NT2/D1 (cell line): ENCODE results near the gene TMOD1.

Experiments used
- DNase-seq: peaks from one replicate; pipeline ENCODE4 v3.0.0-alpha.2; 2011; ENCODE audit warnings: low read depth, low spot score
- H3K27me3 ChIP-seq: 2 replicates; pipeline ENCODE4 v1.6.0; 2011; ENCODE audit warnings: mild to moderate bottlenecking; ENCODE audit not compliant: insufficient read length, insufficient read depth
- H3K36me3 ChIP-seq: 2 replicates; pipeline ENCODE4 v1.6.1; 2011; ENCODE audit warnings: mild to moderate bottlenecking, low read length, mixed read lengths; ENCODE audit not compliant: insufficient read depth, insufficient read length
- H3K4me1 ChIP-seq: 2 replicates; pipeline ENCODE4 v1.5.1; 2011; ENCODE audit not compliant: insufficient read depth, insufficient read length
- H3K4me3 ChIP-seq: 2 replicates; pipeline ENCODE4 v1.5.1; 2011; ENCODE audit warnings: low read depth; ENCODE audit not compliant: insufficient read length
- H3K9ac ChIP-seq: 2 replicates; pipeline ENCODE4 v1.6.0; 2011; ENCODE audit warnings: low read depth; ENCODE audit not compliant: insufficient read length
- H3K9me3 ChIP-seq: 2 replicates; pipeline ENCODE4 v1.5.1; 2011; ENCODE audit warnings: mild to moderate bottlenecking, low read length; ENCODE audit not compliant: insufficient read depth
- SUZ12 ChIP-seq: IDR thresholded peaks from 2 replicates; pipeline ENCODE4 v1.6.1; 2011; ENCODE audit not compliant: insufficient read length, insufficient read depth; ENCODE audit errors: extremely low read depth
- YY1 ChIP-seq: IDR thresholded peaks from 2 replicates; pipeline ENCODE4 v1.6.1; 2011; ENCODE audit not compliant: insufficient read length, insufficient read depth
- ZNF274 ChIP-seq: IDR thresholded peaks from 2 replicates; pipeline ENCODE4 v1.6.1; 2011; ENCODE audit warnings: mild to moderate bottlenecking, low read depth, low read length

Gene TMOD1

GRCh38 chr9:97505845-97506244 is 4.4 kb downstream of the TMOD1 start:
- H3K9me3 ChIP-seq, result no peaks in the 10 kb centered on the region
- DNase-seq, result no peak
- TF ChIP-seq SUZ12, result no peak
- no peak for TF ChIP-seq ZNF274
- TF ChIP-seq YY1, result no peak
- peaks cover 7% of the 10 kb centered on the region for H3K4me1 ChIP-seq
- no peak overlapping the region for H3K4me3 ChIP-seq
- peaks cover 49% of the 10 kb centered on the region for H3K27me3 ChIP-seq
- H3K36me3 ChIP-seq, result no peaks in the 10 kb centered on the region
- no peak overlapping the region for H3K9ac ChIP-seq

- Histone ChIP-seq H3K36me3 (no peaks in the 10 kb centered on the region), H3K4me3 (no peak overlapping the region), H3K4me1 (peaks cover 7% of the 10 kb centered on the region), H3K9ac (no peak overlapping the region), H3K9me3 (no peaks in the 10 kb centered on the region), H3K27me3 (peaks cover 45% of the 10 kb centered on the region)
- TF ChIP-seq SUZ12 (no peak), YY1 (no peak), ZNF274 (no peak)
- DNase-seq, result no peak
Measured at GRCh38 chr9:97506306-97506705, 4.8 kb downstream of the TMOD1 start.

GRCh38 chr9:97506787-97507186 is 5.3 kb downstream of the TMOD1 start:
- no peak for DNase-seq
- Histone ChIP-seq H3K9me3 (no peaks in the 10 kb centered on the region), H3K36me3 (no peaks in the 10 kb centered on the region), H3K4me1 (peaks cover 7% of the 10 kb centered on the region), H3K27me3 (peaks cover 42% of the 10 kb centered on the region), H3K4me3 (no peak overlapping the region), H3K9ac (no peak overlapping the region)
- no peak for TF ChIP-seq ZNF274
- TF ChIP-seq SUZ12, result no peak
- no peak for TF ChIP-seq YY1

- Histone ChIP-seq H3K36me3 (no peaks in the 10 kb centered on the region), H3K9ac (no peak overlapping the region), H3K4me1 (peaks cover 6% of the 10 kb centered on the region), H3K4me3 (no peak overlapping the region), H3K9me3 (no peaks in the 10 kb centered on the region), H3K27me3 (peaks cover 35% of the 10 kb centered on the region)
- no peak for DNase-seq
- no peak for TF ChIP-seq ZNF274
- TF ChIP-seq YY1, result no peak
- TF ChIP-seq SUZ12, result no peak
Measured at GRCh38 chr9:97507428-97507984, 6.0 kb downstream of the TMOD1 start.

GRCh38 chr9:97508852-97509251 is 7.4 kb downstream of the TMOD1 start:
- Histone ChIP-seq H3K36me3 (no peaks in the 10 kb centered on the region), H3K4me3 (no peak overlapping the region), H3K9ac (no peak overlapping the region), H3K27me3 (peaks cover 22% of the 10 kb centered on the region), H3K9me3 (no peaks in the 10 kb centered on the region), H3K4me1 (no peaks in the 10 kb centered on the region)
- no peak for DNase-seq
- TF ChIP-seq SUZ12, result no peak
- no peak for TF ChIP-seq ZNF274
- no peak for TF ChIP-seq YY1

GRCh38 chr9:97510797-97511654 is 9.6 kb downstream of the TMOD1 start:
- Histone ChIP-seq H3K4me3 (no peak overlapping the region), H3K27me3 (peaks cover 5% of the 10 kb centered on the region), H3K36me3 (no peaks in the 10 kb centered on the region), H3K4me1 (peaks cover under 1% of the 10 kb centered on the region), H3K9ac (no peak overlapping the region), H3K9me3 (no peaks in the 10 kb centered on the region)
- no peak for DNase-seq
- no peak for TF ChIP-seq ZNF274
- no peak for TF ChIP-seq SUZ12
- TF ChIP-seq YY1, result no peak

GRCh38 chr9:97511655-97512427 is 10.4 kb downstream of the TMOD1 start:
- H3K9me3 ChIP-seq, result no peaks in the 10 kb centered on the region
- no peak overlapping the region for H3K9ac ChIP-seq
- no peaks in the 10 kb centered on the region for H3K36me3 ChIP-seq
- DNase-seq, result no peak
- no peaks in the 10 kb centered on the region for H3K27me3 ChIP-seq
- peaks cover 3% of the 10 kb centered on the region for H3K4me1 ChIP-seq
- H3K4me3 ChIP-seq, result no peak overlapping the region
- TF ChIP-seq YY1 (no peak), ZNF274 (no peak)
